Panc1 (cell line): Measurements from ENCODE around the gene ZCWPW1. TPM values are rescaled to one million over a fixed set of nuclear protein-coding genes. Genes with fewer than 3 reads are reported as not detected.

Experiments
- ATAC-seq: fragments of 200-7000 bp; cut with Tn5 transposase; 2 replicates; pipeline ENCODE4 v1.9.1; 2020; ENCODE audit warnings: mild to moderate bottlenecking, moderate library complexity
- BruUV-seq: library from RNA; stranded (reverse); fragments of 400-500 nt; replicated peaks from 2 replicates; lab custom pipeline; 2021; lab: Mats Ljungman, UMichigan
- CTCF ChIA-PET: fragments of 300-600 bp; sonication (Branson Sonifier 250); formaldehyde crosslinking; loops from one replicate; lab custom pipeline; 2022; ENCODE audit warnings: antibody characterized with exemption; lab: Charles Lee
- POLR2A ChIA-PET: fragments of 300-600 bp; sonication (Branson Sonifier 250); formaldehyde crosslinking; loops from one replicate; lab custom pipeline; 2022; ENCODE audit warnings: antibody characterized with exemption; lab: Charles Lee
- DNase-seq: peaks from one replicate; pipeline ENCODE4 v3.0.0-alpha.2; 2010; ENCODE audit warnings: low read depth, low spot score
- H3K27ac ChIP-seq: 2 replicates; pipeline ENCODE4 v1.5.1; 2011; ENCODE audit warnings: mild to moderate bottlenecking, low read length, inconsistent platforms
- H3K27me3 ChIP-seq: fragments of 200-500 bp; sonication (Bioruptor generic); 2 replicates; pipeline ENCODE4 v1.6.0; 2014; ENCODE audit warnings: low read length, inconsistent platforms; ENCODE audit not compliant: control insufficient read depth, insufficient read depth
- H3K36me3 ChIP-seq: fragments of 200-500 bp; sonication (Bioruptor generic); 2 replicates; pipeline ENCODE4 v1.5.1; 2014; ENCODE audit warnings: inconsistent platforms, mild to moderate bottlenecking, low read length, moderate library complexity; ENCODE audit not compliant: control insufficient read depth, insufficient read depth
- H3K4me1 ChIP-seq: 2 replicates; pipeline ENCODE4 v1.5.1; 2011; ENCODE audit warnings: inconsistent platforms, mild to moderate bottlenecking, low read length, moderate library complexity; ENCODE audit not compliant: control insufficient read depth, insufficient read depth
- H3K4me3 ChIP-seq, 2 experiments: 2 replicates each; pipeline ENCODE4 v1.5.1; 2011 to 2012; ENCODE audit warnings: low read depth in 2 of 2, low read length in 2 of 2, mild to moderate bottlenecking in 2 of 2, inconsistent platforms in 1 of 2, moderate library complexity in 1 of 2
- H3K9me3 ChIP-seq: fragments of 200-500 bp; sonication (Bioruptor generic); 2 replicates; pipeline ENCODE4 v1.5.1; 2014; ENCODE audit warnings: low read depth, mild to moderate bottlenecking, inconsistent platforms, low read length, moderate library complexity; ENCODE audit not compliant: control insufficient read depth, insufficient read depth
- CTCF ChIP-seq: fragments of 450-650 bp; IDR thresholded peaks from 2 replicates; pipeline ENCODE4 v1.5.1; 2017; ENCODE audit warnings: mild to moderate bottlenecking
- POLR2AphosphoS5 ChIP-seq: IDR thresholded peaks from 2 replicates; pipeline ENCODE4 v1.6.1; 2012; ENCODE audit warnings: mild to moderate bottlenecking, low read depth, low read length, moderate library complexity
- SIN3A ChIP-seq: IDR thresholded peaks from 2 replicates; pipeline ENCODE4 v1.6.1; 2012; ENCODE audit warnings: low read depth, mild to moderate bottlenecking, low read length, moderate library complexity, borderline replicate concordance; ENCODE audit not compliant: insufficient read depth
- TCF7L2 ChIP-seq: IDR thresholded peaks from 2 replicates; pipeline ENCODE4 v1.6.1; 2011; ENCODE audit warnings: mild to moderate bottlenecking, low read depth, low read length, inconsistent platforms
- in situ Hi-C: cut with HindIII; loops from 2 replicates; pipeline ENCODE4 v1.10.0; 2016; ENCODE audit warnings: low sequenced_read_pairs, low pct_unique_long_range_greater_than_20kb
- intact Hi-C: fragments of 100-400 bp; cut with micrococcal nuclease; formaldehyde crosslinking; loops from one replicate; pipeline ENCODE4 v1.10.0; 2022; ENCODE audit not compliant: unreplicated experiment
- total RNA-seq: library from RNA; stranded (reverse); gene quantifications from one replicate; pipeline ENCODE4 v1.2.1, GENCODE V29; 2021; ENCODE audit not compliant: unreplicated experiment
- TF ChIP-seq, protein P1 (sequence below), 2 experiments: IDR thresholded peaks; 2 replicates each; pipeline ENCODE4 v1.6.1; 2011 to 2012; ENCODE audit warnings: low read depth in 2 of 2, control low read depth in 1 of 2, low read length in 1 of 2, mild to moderate bottlenecking in 1 of 2, moderate library complexity in 1 of 2; ENCODE audit not compliant: insufficient read depth in 1 of 2

ZCWPW1 gene
- total RNA-seq, 1 experiment from 2014 or later, result 6.5 TPM

DNA sequence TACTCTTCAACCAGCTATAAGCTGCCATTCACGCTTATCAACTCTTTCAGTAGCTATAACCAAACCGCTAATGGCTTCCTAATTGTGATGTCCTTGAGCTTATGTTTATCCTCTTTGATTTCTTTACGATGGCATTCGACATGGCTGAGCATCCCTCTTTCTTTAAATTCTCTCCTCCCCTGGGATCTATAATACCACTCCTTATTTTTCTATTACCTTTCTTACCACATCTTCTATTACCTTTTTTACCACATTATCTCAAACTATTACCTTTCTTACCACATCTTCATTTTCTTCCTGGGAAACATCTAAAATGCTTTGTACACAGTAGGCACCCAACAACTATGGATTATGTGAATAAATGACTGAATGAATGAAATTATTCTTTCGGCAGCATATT, 13.1 kb downstream of the ZCWPW1 start:
- no peaks in the 10 kb centered on the region for H3K36me3 ChIP-seq
- TF ChIP-seq, protein P1, sequence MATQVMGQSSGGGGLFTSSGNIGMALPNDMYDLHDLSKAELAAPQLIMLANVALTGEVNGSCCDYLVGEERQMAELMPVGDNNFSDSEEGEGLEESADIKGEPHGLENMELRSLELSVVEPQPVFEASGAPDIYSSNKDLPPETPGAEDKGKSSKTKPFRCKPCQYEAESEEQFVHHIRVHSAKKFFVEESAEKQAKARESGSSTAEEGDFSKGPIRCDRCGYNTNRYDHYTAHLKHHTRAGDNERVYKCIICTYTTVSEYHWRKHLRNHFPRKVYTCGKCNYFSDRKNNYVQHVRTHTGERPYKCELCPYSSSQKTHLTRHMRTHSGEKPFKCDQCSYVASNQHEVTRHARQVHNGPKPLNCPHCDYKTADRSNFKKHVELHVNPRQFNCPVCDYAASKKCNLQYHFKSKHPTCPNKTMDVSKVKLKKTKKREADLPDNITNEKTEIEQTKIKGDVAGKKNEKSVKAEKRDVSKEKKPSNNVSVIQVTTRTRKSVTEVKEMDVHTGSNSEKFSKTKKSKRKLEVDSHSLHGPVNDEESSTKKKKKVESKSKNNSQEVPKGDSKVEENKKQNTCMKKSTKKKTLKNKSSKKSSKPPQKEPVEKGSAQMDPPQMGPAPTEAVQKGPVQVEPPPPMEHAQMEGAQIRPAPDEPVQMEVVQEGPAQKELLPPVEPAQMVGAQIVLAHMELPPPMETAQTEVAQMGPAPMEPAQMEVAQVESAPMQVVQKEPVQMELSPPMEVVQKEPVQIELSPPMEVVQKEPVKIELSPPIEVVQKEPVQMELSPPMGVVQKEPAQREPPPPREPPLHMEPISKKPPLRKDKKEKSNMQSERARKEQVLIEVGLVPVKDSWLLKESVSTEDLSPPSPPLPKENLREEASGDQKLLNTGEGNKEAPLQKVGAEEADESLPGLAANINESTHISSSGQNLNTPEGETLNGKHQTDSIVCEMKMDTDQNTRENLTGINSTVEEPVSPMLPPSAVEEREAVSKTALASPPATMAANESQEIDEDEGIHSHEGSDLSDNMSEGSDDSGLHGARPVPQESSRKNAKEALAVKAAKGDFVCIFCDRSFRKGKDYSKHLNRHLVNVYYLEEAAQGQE (IDR thresholded peaks at IDR 0.05; ENCODE audit: insufficient read depth in 1 of 2, low read depth in 2 of 2, low read length in 1 of 2), result no peak
- TF ChIP-seq SIN3A, result no peak
- 0 out of 2 replicates have a peak, but pooled peaks cover 2% of the 10 kb centered on the region for H3K27me3 ChIP-seq
- peaks cover 7% of the 10 kb centered on the region; the same call in 1 of the 2 replicates for H3K4me1 ChIP-seq
- in situ Hi-C loops (no loop called here), intact Hi-C loops (no loop called here)
- CTCF ChIA-PET, result interaction anchor here (1.2 kb wide), 1 partner anchor 8 kb away, joined by 4 read pairs; no protein-coding TSS in a partner anchor
- ATAC-seq (no peak), DNase-seq (no peak)
- no peak overlapping the region for H3K4me3 ChIP-seq
- POLR2A ChIA-PET, result no interaction called here
- H3K9me3 ChIP-seq, result no peaks in the 10 kb centered on the region
- H3K27ac ChIP-seq, result no peak overlapping the region
- BruUV-seq, result no TSS peak

DNA sequence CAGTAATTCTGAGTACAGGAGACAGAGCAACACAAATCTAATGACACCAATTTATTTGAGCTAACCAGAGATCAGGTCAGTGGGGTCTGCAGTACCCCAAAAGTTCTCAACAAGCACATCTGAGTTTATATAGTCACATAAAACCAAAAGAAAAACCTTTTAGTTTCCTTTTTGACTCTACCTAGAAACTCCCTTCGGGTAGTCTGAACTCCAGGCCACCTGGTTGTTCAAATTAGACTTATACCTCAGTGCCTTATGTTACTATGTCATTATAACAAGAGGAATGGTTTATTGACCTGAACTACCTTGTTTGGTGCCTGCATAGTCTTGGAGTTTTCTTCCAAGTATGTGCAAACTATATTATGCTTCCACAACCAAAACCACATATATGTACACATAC, 14.6 kb downstream of the ZCWPW1 start:
- ChIA-PET CTCF (interaction anchor here (0.6 kb wide), 1 partner anchor 160 kb away, joined by 16 read pairs; no protein-coding TSS in a partner anchor), POLR2A (interaction anchor here (0.6 kb wide), 1 partner anchor 44 kb away, joined by 7 read pairs; no protein-coding TSS in a partner anchor)
- Histone ChIP-seq H3K36me3 (no peaks in the 10 kb centered on the region), H3K27ac (no peak overlapping the region), H3K4me1 (no peaks in the 10 kb centered on the region), H3K4me3 (no peak overlapping the region), H3K27me3 (0 out of 2 replicates have a peak, but pooled peaks cover 2% of the 10 kb centered on the region), H3K9me3 (no peaks in the 10 kb centered on the region)
- BruUV-seq, result no TSS peak
- intact Hi-C loops (no loop called here), in situ Hi-C loops (no loop called here)
- TF ChIP-seq, protein P1 (IDR thresholded peaks at IDR 0.05; ENCODE audit: insufficient read depth in 1 of 2, low read depth in 2 of 2, low read length in 1 of 2), result no peak
- TF ChIP-seq SIN3A, result no peak
- no peak for TF ChIP-seq TCF7L2
- no peak for TF ChIP-seq CTCF
- TF ChIP-seq POLR2AphosphoS5, result no peak
- ATAC-seq (no peak), DNase-seq (no peak)
